Lower leg skin (tissue), 3 donors: ENCODE measurements around the gene CAPS.

Source experiments
- POLR2A ChIP-seq, 2 donors: fragments of 450-650 bp; IDR thresholded peaks; one replicate each; pipeline ENCODE4 v1.6.1; 2016 to 2017; ENCODE audit warnings: antibody characterized with exemption in 2 of 2, mild to moderate bottlenecking in 1 of 2, moderate library complexity in 1 of 2
- TF ChIP-seq, protein P1 (sequence below), 3 donors: fragments of 450-650 bp; IDR thresholded peaks; one replicate each; pipeline ENCODE4 v1.5.1; 2016; ENCODE audit warnings: antibody characterized with exemption in 3 of 3, mild to moderate bottlenecking in 3 of 3, moderate library complexity in 2 of 3

DNA sequence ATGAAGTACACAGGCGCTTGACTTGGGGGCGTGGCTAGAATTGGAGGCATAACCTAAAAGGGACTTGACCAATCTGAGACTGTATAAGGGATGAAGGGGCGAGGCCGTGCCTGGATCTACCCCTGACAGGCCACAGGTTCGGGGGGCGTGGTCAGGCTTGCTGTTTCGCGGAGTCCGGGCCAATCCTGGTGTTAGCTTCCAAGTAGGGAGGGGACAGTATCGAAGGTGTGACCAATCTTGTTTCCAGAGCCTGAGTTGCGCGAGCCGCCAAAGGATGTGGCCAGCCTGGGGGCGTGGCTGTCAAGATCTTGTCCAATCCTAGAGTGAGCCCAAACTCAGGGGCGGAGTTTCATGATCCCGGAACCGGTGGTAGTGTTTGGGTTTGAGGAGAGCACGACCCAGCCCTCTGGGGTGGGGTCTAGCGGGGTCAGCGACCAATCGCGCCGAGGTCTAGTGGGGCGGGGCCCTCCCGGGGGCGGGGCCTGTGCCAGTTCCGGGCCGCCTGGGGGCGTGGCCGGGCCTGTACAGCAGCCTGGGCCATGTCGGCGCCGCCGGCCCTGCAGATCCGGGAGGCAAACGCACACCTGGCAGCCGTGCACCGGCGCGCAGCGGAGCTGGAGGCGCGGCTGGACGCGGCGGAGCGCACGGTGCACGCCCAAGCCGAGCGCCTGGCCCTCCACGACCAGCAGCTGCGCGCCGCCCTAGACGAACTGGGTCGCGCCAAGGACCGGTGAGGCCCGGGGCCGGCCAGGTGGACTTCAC is 9.5 kb upstream of the CAPS start, which contains the start of gene VMAC:
- TF ChIP-seq, protein P1, sequence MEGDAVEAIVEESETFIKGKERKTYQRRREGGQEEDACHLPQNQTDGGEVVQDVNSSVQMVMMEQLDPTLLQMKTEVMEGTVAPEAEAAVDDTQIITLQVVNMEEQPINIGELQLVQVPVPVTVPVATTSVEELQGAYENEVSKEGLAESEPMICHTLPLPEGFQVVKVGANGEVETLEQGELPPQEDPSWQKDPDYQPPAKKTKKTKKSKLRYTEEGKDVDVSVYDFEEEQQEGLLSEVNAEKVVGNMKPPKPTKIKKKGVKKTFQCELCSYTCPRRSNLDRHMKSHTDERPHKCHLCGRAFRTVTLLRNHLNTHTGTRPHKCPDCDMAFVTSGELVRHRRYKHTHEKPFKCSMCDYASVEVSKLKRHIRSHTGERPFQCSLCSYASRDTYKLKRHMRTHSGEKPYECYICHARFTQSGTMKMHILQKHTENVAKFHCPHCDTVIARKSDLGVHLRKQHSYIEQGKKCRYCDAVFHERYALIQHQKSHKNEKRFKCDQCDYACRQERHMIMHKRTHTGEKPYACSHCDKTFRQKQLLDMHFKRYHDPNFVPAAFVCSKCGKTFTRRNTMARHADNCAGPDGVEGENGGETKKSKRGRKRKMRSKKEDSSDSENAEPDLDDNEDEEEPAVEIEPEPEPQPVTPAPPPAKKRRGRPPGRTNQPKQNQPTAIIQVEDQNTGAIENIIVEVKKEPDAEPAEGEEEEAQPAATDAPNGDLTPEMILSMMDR (IDR thresholded peaks at IDR 0.05) = no peak
- no peak for TF ChIP-seq POLR2A (IDR thresholded peaks at IDR 0.05)
